ENCODE data around the gene TTC13.

- no peak for TF ChIP-seq POLR2A (IDR thresholded peaks at IDR 0.05; ENCODE audit: low read depth, low read length)
- TF ChIP-seq, protein P1, sequence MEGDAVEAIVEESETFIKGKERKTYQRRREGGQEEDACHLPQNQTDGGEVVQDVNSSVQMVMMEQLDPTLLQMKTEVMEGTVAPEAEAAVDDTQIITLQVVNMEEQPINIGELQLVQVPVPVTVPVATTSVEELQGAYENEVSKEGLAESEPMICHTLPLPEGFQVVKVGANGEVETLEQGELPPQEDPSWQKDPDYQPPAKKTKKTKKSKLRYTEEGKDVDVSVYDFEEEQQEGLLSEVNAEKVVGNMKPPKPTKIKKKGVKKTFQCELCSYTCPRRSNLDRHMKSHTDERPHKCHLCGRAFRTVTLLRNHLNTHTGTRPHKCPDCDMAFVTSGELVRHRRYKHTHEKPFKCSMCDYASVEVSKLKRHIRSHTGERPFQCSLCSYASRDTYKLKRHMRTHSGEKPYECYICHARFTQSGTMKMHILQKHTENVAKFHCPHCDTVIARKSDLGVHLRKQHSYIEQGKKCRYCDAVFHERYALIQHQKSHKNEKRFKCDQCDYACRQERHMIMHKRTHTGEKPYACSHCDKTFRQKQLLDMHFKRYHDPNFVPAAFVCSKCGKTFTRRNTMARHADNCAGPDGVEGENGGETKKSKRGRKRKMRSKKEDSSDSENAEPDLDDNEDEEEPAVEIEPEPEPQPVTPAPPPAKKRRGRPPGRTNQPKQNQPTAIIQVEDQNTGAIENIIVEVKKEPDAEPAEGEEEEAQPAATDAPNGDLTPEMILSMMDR (conservative IDR thresholded peaks at IDR 0.05; ENCODE audit: low read depth, low read length) = no peak
- TF ChIP-seq RAD21 (IDR thresholded peaks at IDR 0.05; ENCODE audit: low read length) = no peak
- no peak for TF ChIP-seq BHLHE40 (IDR thresholded peaks at IDR 0.05; ENCODE audit: low read depth, low read length)
- no peak for TF ChIP-seq RFX5 (IDR thresholded peaks at IDR 0.05; ENCODE audit: low read depth, low read length)
- no peak for TF ChIP-seq SMC3 (IDR thresholded peaks at IDR 0.05; ENCODE audit: low read depth, low read length)
- TF ChIP-seq MXI1 (IDR thresholded peaks at IDR 0.05; ENCODE audit: borderline replicate concordance, low read depth, low read length) = no peak
- no peak for TF ChIP-seq USF2 (IDR thresholded peaks at IDR 0.05; ENCODE audit: low read depth, low read length)
- no peak for TF ChIP-seq MAZ (IDR thresholded peaks at IDR 0.05; ENCODE audit: borderline replicate concordance, low read depth, low read length)
- no peak for TF ChIP-seq RCOR1 (IDR thresholded peaks at IDR 0.05; ENCODE audit: insufficient replicate concordance, low read length)
- TF ChIP-seq CEBPB (IDR thresholded peaks at IDR 0.05; ENCODE audit: low read depth, low read length) = no peak
- TF ChIP-seq MAFK (IDR thresholded peaks at IDR 0.05; ENCODE audit: low read depth, low read length) = no peak
- no peak for TF ChIP-seq FOS (IDR thresholded peaks at IDR 0.05; ENCODE audit: low read depth, low read length)
Measured at GRCh38 chr1:231019711-231020110, 41.0 kb upstream of the TTC13 start.
